ENCODE measurements around the gene MAP3K2.

The MAP3K2 gene

DNA sequence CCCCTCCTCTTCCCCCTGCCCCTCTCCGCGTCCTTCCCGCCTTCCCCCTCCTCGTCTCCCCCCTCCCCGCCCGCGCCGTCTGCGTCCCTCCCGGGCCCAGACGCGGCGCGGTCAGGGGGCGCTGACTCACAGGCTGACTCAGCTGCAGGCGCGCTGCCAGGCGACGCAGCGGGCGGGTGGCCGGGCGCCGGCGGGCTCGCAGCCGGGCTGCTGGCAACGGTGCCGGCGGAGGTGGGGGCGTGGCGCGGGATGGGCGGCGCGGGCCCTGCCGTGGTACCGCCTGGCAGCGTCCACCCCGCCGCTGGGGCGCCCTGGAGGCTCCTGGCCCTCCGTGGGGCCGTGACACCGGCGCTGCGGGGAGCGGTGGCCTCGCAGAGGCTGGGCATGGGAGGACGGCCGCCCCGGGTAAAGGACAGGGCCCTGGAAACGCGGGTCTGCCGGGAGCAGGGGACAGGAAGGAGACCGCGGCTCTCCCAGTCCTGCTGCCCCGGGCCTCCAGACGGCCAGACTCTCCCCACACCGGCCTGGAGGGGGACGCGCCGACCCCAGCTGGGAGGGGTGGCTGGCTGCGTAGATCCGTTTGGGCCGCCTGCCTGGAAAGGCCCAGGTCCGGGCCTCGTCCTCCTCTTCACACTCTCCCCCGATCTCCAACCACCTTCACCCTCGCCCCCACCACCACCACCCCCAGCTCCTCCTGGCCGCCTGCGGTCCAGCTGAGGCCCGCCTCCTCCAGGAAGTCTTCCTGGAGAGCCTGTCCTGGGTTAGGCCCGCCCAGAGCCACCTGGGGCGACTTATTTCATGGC lies 20.4 kb upstream of the MAP3K2 start:
- in situ Hi-C loops (cut with MboI; ENCODE audit: low sequenced_read_pairs) = no loop called here

DNA sequence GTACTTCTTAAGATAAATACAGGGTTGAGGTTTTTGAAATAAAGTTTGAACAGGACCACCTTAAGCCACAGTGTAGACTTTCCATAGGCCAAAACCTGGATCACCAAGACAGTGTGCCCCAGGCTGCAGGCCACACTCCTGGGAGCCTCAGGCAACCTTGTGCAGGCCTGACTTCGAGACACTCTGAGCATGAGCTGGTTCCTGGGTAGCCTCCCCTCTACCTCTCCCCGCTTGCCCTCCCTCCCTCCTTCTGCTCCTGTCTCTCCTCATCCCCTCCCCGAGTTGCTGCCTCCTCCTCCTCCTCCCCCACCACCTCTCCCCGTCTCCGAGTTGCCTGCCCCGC lies 19.9 kb upstream of the MAP3K2 start:
- in situ Hi-C loops (cut with MboI; ENCODE audit: low sequenced_read_pairs) = no loop called here

GRCh38 chr2:127407091-127407490 lies 19.3 kb upstream of the MAP3K2 start:
- in situ Hi-C loops (cut with MboI; ENCODE audit: low sequenced_read_pairs) = no loop called here

DNA sequence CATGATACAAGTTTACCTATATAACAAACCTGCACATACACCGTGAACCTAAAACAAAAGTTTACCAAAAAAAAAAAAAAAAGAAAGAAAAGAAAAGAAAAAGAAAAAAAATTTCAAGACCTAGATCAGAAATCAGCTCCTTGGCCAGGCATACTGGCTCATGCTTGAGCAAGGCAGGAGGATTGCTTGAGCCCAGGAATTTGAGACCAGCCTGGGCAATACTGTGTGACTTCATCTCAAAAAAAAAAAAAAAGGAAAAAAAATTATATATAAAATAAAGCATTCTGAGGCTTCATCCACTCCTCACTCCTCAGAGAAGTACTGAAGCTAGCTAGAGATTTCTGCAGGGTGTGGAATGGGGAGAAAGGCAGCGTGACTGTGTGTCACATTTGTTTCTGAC lies 18.7 kb upstream of the MAP3K2 start:
- in situ Hi-C loops (cut with MboI; ENCODE audit: low sequenced_read_pairs) = no loop called here

GRCh38 chr2:127405255-127405610 lies 17.5 kb upstream of the MAP3K2 start:
- in situ Hi-C loops (cut with MboI; ENCODE audit: low sequenced_read_pairs) = no loop called here

DNA sequence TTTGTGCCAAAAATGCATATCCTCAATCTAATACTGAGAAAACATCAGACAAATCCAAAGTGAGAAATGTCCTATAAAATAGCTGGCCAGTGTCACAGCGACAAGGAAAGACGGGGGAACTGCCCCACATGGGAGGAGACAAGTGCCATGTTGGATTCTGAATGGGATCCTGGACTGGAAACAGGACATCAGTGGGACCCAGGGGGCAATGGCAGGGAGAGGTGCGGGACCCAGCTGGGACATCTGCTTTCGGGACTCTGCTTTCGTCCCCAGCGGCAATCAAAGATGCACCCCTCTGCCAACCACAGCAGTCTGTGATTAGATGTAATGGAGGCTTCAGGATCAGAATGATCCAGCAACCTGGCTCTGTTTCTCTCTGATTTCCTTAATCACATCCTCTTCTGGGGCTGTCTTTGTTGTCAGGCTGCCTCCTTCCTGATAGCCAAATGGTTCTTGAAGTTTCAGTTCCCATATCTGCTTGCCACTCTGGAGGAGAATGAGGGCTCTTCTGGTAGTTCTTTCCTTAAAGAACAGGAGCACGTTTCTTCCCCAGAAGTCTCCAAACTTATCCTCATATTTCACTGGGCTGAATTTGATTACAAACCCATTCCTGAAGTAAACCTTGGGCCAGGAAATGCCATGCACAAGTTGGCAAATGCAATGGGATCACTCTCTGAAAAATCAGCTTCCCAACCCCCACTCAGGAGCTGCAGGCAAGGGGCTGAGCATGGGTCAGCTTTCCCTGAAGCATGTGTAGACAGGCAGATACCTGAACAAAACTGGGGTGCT lies 16.9 kb upstream of the MAP3K2 start:
- in situ Hi-C loops (cut with MboI; ENCODE audit: low sequenced_read_pairs) = no loop called here

- in situ Hi-C loops (cut with MboI; ENCODE audit: low sequenced_read_pairs) = no loop called here
These were observed 15.7 kb upstream of the MAP3K2 start for GRCh38 chr2:127403460-127403859.

DNA sequence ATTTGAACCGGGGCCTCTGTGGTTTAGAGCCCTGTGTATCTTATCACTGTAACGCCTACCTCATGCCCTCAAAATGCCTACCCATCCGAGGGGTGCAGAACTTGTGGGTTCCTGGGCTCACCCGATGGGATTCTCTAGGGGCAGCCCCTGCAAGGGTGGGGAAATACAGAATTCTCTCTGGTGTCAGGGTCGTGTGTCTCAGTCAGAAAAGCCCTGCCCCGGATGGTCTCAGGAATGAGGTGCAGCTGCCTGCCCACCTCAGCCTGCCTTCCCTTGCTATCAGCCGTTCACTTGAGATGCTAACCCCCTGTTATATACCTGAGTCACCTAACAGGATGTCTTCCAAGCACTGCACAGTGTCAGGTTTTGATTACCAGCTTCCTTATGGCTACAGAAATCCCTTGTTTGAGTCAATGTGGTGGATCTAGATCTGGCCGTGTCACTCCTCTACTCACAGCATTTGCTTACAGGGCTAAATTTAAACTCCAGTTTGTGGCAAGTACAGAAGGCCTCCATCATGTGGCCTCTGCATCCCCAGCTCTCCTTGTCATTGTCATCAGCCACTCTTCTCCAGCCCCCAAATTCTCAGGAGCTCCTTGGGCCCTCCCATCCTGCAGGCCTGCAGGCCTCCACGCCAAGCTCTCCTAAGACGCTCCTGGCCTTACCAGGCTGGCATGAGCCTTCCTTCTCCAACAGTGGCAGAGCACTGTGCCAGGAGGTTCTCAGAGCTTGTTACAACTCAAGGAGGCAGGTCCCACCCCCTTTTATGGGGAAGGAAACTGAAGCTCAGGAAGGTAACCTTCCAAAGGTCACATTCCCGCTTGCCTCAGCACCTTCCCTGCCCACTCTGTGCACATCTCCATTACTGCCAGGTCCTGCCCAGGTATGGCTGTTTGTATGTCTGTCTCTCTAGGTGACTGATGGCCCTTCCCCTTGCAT lies 14.3 kb upstream of the MAP3K2 start:
- in situ Hi-C loops (cut with MboI; ENCODE audit: low sequenced_read_pairs) = no loop called here

DNA sequence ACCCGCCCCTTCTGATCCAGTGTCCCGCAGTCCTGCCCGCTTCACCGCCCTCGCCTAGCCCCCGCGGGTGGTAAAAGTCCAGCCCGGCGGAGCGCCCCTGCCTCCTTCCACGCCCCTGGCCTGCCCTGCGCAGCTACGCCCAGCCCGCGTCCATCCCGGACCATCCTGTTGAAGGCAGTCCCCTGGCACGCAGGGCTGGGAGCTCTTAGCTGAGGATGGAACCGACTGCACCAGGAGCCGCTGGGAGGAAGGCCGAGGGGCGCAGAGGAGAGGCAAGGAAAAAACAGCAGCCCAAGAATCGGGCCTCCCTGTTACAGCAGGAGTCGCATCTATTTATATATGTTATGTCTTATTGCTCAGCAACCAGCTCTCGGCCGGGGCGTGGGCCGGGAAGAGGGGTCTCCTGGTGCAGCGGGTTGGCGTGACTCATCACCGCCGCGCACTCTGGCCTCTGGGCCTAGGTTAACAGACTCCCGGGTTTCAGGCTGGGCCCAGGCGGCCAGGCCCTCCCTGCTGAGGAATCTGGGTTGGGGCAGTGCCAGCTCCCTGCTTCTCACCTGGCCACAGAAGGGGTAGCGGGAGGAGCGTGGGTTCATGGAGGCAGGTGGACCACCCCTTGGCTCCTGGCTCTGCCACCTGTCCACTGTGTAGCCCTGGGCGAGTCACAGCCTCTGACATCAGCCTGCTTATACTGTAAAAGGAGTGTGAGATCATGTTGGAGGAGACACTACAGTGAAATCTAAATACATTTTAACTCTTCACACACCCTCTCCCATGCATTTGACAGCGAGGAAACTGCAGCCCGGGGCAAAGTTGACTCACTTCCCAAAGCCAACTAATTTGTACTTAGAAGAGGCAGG lies 13.4 kb upstream of the MAP3K2 start:
- in situ Hi-C loops (cut with MboI; ENCODE audit: low sequenced_read_pairs) = no loop called here

GRCh38 chr2:127400533-127400896 lies 12.7 kb upstream of the MAP3K2 start:
- in situ Hi-C loops (cut with MboI; ENCODE audit: low sequenced_read_pairs) = no loop called here

GRCh38 chr2:127398239-127398590 lies 10.4 kb upstream of the MAP3K2 start:
- in situ Hi-C loops (cut with MboI; ENCODE audit: low sequenced_read_pairs) = no loop called here

DNA sequence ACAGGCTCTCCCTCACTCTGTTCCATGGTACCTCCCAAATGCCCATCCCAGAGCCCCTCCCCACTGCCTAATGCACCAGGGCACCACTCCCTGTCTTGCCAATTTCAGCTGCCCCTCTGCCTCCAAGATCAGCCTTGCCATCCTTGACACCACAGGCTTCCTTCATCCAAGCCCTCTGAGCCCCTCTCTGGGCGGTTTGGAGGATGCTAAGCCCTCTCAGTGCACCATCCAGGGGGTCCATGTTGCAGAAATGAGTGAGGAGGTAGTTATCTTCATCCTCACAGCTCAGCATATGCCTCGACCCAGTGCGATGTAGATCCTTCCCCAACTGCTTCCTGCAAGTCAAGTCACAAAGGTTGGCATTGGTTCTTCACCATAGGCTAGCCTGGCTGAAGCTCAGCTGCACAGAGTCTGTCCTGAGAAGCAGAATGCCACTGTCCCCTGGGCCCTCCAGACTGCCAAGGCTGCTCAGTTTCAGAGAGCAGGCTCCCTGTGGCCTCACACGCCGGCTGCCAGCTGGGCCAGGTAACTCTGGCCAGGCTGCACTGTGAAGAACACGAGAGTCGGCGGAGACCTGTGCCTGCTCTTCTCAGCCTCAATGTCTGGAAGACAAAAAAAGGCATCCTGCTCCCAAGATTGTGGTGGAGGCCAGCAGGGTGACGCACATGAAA lies 9.9 kb upstream of the MAP3K2 start:
- in situ Hi-C loops (cut with MboI; ENCODE audit: low sequenced_read_pairs) = no loop called here

DNA sequence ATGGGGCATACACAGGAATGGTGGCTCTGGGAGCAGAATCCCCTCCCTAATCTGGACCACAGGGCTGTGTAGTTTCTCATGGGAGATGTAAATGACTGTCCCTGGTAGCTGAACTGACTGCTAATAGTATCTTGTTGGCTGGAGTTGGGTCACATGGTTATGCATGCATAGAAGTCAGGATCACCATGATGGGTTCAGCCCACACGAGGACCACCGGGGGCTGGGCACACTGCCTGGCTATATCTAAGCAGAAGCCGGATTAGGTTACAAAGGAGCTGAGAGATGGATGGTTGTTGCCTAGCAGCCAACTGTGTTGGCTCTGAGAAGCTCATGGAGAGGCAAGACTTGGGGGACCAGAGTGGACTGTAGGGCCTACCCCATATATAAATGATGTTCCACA lies 6.7 kb upstream of the MAP3K2 start:
- in situ Hi-C loops (cut with MboI; ENCODE audit: low sequenced_read_pairs) = no loop called here

DNA sequence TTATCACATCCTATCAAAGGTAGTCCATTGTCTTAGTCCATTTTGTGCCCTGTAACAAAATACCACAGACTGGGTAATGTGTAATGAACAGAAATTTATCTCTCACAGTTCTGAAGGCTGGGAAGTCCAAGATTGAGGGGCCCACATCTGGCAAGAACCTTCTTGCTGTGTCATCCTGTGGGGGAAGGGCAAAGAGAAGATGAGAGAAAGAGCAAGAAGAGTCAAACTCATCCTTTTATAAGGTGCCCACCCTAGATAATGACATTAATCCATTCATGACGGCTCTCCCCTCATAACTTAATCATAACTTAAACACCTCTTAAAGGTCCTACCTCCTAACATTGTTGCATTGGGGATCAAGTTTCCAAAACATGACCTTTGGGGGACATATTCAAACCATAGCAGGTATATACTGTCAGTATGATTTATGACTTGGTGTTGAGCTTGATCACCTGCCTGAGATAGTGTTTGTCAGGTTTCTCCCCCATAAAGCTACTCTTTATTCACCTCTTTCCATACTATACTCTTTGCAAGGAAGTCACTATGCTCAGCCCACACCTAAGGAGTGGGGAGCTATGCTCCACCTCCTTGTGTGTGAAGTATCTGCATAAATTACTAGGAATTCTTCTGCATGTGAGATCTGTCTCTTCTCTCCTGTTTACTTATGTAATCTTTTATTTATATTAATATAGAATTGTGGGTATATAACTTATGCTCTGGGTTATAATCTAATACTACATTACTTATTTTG lies 5.2 kb upstream of the MAP3K2 start:
- in situ Hi-C loops (cut with MboI; ENCODE audit: low sequenced_read_pairs) = no loop called here

DNA sequence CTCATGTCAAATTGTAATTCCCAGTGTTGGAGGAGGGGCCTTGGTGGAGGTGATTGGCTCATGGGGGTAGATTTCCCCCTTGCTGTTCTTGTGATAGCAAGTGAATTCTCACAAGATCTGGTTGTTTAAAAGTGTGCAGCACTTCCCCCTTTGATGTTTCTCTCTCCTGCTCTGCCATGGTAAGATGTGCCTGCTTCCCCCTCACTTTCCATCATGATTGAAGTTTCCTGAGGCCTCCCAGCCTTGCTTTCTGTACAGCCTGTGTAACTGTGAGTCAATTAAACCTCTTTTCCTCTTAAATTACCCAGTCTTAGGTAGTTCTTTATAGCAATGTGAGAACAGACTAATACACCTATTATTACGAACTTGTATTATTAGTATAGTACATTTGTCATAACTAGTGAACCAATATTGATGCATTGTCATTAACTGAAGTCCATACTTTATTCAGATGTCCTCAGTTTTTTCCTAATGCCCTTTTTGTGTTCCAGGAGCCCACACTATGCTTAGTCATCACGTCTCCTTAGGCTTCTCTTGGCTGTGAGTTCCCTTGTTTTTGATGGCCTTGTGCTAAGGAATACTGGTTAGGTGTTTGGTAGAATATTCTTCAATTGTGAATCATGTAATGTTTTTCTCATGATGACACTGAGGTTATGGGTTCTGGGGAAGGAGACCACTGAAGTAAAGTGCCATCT lies 4.5 kb upstream of the MAP3K2 start:
- in situ Hi-C loops (cut with MboI; ENCODE audit: low sequenced_read_pairs) = no loop called here

DNA sequence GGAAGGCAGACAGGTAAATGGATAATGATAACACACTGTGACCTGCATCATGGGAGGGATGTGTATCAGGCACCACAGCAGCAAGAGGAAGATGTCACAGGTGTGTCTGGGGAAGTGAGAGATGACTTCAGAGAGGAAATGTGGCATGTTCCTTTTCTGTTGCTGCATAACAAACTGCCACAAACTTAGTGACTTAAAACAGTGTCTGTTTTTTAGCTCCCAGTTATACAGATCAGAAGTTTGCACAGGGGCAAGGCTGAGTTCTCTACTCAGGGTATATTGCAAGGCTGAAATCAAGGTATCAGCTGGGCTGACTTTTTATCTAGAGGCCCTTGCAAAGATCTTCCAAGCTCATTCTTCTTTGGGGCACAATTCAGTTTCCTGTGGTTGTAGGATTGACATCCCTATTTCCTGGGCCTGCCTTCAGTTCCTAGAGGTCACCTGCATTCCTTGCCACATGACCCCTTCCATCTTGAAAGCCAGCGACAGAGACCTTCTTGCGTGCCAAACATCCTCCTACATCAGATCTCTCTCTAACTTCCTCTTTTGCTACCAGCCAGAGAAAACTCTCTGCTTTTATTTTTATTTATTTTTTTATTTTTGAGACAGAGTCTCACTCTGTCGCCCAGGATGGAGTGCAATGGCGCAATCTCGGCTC lies 2.1 kb upstream of the MAP3K2 start:
- in situ Hi-C loops (cut with MboI; ENCODE audit: low sequenced_read_pairs) = no loop called here

DNA sequence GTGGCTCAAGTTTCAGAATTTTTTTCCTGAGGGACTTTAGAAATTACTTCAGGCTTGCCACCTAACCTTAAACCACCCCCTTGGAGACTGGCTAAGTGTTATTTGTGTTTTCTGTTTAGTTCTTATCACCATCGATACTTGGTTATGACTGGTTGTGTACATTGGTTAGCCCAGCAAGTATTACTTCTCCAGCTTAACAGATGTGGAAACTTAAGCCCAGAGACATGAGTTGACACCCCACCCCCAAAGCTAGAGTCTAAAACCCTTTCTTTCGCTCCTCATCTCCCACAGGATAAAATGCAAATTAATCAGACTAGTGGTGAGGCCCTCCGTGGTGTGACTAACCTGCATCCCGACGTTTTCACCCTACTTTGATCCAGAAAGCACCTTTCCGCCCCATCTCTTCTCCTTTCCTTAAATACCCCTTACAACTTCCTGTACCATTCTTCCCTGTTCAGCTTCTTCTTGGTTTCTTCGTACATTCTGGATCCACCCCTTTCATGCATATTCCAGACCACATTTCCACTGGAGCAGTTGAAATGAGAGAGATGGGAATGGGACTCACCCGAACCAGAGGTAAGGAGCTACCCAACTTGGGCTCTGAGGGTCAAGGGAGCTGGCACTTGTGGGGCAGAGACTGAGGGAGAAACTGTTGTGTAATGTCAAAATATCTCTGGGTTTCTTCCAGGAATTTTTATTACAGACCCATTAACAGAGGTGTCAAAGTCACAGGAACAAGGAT lies 819 bp upstream of the MAP3K2 start:
- in situ Hi-C loops (cut with MboI; ENCODE audit: low sequenced_read_pairs) = no loop called here

Measured in HL-60/S4 (cell line).